Thymus (tissue), 11 donors: ENCODE measurements around the gene CES3. TPM values are rescaled to one million over a fixed set of nuclear protein-coding genes. Genes with fewer than 3 reads are reported as not detected.

ENCODE experiments used
- DNase-seq, 9 donors: peaks; one replicate each; pipeline ENCODE4 v3.0.0-alpha.2; 2013; ENCODE audit warnings: low spot score in 9 of 9, low read depth in 6 of 9, missing footprints in 1 of 9
- H3K27ac ChIP-seq, 2 donors: one replicate each; pipeline ENCODE4 v1.5.1; 2013; ENCODE audit warnings: control low read depth in 1 of 2, low read depth in 1 of 2, low read length in 1 of 2, mild to moderate bottlenecking in 1 of 2, moderate library complexity in 1 of 2
- H3K27me3 ChIP-seq, 2 donors: one replicate each; pipeline ENCODE4 v1.5.1; 2013; ENCODE audit warnings: low read length in 1 of 2; ENCODE audit not compliant: control insufficient read depth in 2 of 2, insufficient read depth in 1 of 2
- H3K36me3 ChIP-seq, 2 donors: one replicate each; pipeline ENCODE4 v1.5.1; 2013; ENCODE audit warnings: low read length in 1 of 2, mild to moderate bottlenecking in 1 of 2, moderate library complexity in 1 of 2; ENCODE audit not compliant: control insufficient read depth in 2 of 2, insufficient read depth in 2 of 2
- H3K4me1 ChIP-seq, 2 donors: one replicate each; pipeline ENCODE4 v1.5.1; 2013; ENCODE audit warnings: low read length in 2 of 2; ENCODE audit not compliant: control insufficient read depth in 2 of 2, insufficient read depth in 2 of 2
- H3K4me3 ChIP-seq, 2 donors: one replicate each; pipeline ENCODE4 v1.5.1; 2013; ENCODE audit warnings: low read length in 2 of 2, control low read depth in 1 of 2, mild to moderate bottlenecking in 1 of 2
- H3K9me3 ChIP-seq, 2 donors: one replicate each; pipeline ENCODE4 v1.5.1; 2013; ENCODE audit warnings: low read length in 1 of 2, mild to moderate bottlenecking in 1 of 2; ENCODE audit not compliant: control insufficient read depth in 2 of 2, insufficient read depth in 1 of 2
- WGBS: extraction: QIAGEN DNeasy Blood & Tissue Kit; methylation state at CpG from one replicate; pipeline ENCODE4 v1.1.7; 2013; 5-methylcytosine and 5-hydroxymethylcytosine counted together
- polyA plus RNA-seq: library from polyadenylated mRNA; stranded (reverse); fragments of 200-250 nt; gene quantifications from one replicate; pipeline ENCODE4 v1.2.3, GENCODE V29; 2013
- total RNA-seq: library from RNA; stranded (reverse); fragments of 120-200 nt; gene quantifications from one replicate; pipeline ENCODE4 v1.2.4, GENCODE V29; 2013
- donor health status: healthy.

CES3 gene
- total and polyA plus RNA-seq, 2 donors = 0.09 to 0.32 TPM

- no peak within 1 kb of the TSS for H3K4me3 ChIP-seq
- H3K27me3 ChIP-seq = peaks cover 14 to 74% of the 10 kb centered on the region in 2 donors
- WGBS = 84% methylated on average over 7 of the region's 7 CpGs
- no peak within 1 kb of the TSS for H3K27ac ChIP-seq
- H3K4me1 ChIP-seq = no peaks in the 10 kb centered on the region
- no peak for DNase-seq
- H3K36me3 ChIP-seq = no peaks in the 10 kb centered on the region
- H3K9me3 ChIP-seq = peaks cover 0 to 1% of the 10 kb centered on the region in 2 donors
Observed at GRCh38 chr16:66918803-66919568, 42.1 kb upstream of the CES3 start, which contains the start of gene CDH16. Gene CDH16, minus strand, starts transcription at chr16:66918885. Its CDS starts 820 bp downstream, at chr16:66918065.

GRCh38 chr16:66919569-66920298 lies 41.3 kb upstream of the CES3 start:
- no peaks in the 10 kb centered on the region for H3K36me3 ChIP-seq
- DNase-seq = no peak
- no peak overlapping the region for H3K27ac ChIP-seq
- H3K9me3 ChIP-seq = peaks cover 0 to 1% of the 10 kb centered on the region in 2 donors
- H3K4me1 ChIP-seq = peaks cover under 1 to 2% of the 10 kb centered on the region in 2 donors
- WGBS = 83% methylated on average over 5 of the region's 5 CpGs
- H3K27me3 ChIP-seq = peaks cover 21 to 78% of the 10 kb centered on the region in 2 donors
- no peak overlapping the region for H3K4me3 ChIP-seq

DNA sequence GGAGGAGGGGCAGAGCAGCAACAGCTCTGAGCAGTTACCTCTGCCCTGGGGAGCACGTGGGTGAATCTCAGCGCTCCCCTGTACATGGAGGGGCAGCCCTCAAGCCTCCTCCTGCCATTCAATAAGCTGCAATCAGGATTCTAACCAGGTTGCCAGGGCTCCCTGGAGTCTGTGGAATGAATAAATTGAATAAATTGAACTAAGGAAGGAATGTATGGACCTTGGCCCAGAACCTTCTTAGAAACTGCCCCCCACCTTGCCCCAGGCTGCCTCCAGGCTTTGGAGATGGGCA lies 40.8 kb upstream of the CES3 start:
- Histone ChIP-seq H3K4me3 (no peak overlapping the region), H3K4me1 (peaks cover 2 to 4% of the 10 kb centered on the region in 2 donors), H3K27ac (no peak overlapping the region), H3K9me3 (peaks cover 0 to 1% of the 10 kb centered on the region in 2 donors), H3K36me3 (no peaks in the 10 kb centered on the region), H3K27me3 (peaks cover 26 to 79% of the 10 kb centered on the region in 2 donors)
- 75% methylated on average over 2 of the region's 2 CpGs for WGBS
- no peak for DNase-seq

DNA sequence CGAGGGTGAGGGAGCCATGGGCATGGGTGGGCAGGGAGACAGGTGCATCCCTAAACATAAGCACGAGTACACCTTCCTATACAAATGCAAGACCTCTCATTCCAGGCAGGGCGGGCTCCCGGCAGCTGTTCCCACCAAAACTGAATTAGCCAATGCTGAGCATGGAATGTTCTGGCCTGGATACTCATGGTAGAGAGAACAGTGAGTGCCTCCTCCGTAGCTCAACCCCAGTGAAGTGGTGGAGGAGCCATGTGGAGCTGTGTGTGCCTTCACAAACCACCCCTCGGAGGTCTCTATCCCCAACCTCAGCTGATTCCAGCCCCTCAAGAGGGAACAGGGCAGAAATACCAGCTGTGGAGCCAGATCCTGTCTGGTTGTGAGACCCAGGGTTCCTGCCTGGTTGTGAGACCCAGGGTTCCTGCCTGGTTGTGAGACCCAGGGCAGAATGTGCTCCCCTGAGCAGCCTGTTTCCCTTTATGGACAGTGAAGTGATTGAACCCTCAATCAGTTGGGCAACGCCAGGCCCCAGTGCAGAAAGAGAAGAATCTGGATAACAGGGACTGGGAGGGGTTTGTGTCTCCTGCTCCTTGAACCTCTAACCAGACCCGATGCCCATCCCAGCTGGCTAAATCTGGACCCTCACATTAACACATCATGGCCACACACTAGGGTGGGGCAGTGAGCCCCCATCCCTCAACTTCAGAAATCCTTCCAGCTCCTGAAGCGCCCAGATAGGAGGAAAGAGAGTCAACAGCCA lies 40.0 kb upstream of the CES3 start:
- H3K36me3 ChIP-seq = no peaks in the 10 kb centered on the region
- peaks cover 0 to 1% of the 10 kb centered on the region in 2 donors for H3K9me3 ChIP-seq
- no peak overlapping the region for H3K27ac ChIP-seq
- DNase-seq = no peak
- H3K27me3 ChIP-seq = peaks cover 35 to 85% of the 10 kb centered on the region in 2 donors
- H3K4me3 ChIP-seq = no peak overlapping the region
- H3K4me1 ChIP-seq = peaks cover 4 to 5% of the 10 kb centered on the region in 2 donors
- 79% methylated on average over 9 of the region's 9 CpGs for WGBS

- peaks cover 0 to 1% of the 10 kb centered on the region in 2 donors for H3K9me3 ChIP-seq
- WGBS = 80% methylated on average over 42 of the region's 42 CpGs
- no peak overlapping the region for H3K27ac ChIP-seq
- H3K27me3 ChIP-seq = peaks cover 42 to 91% of the 10 kb centered on the region in 2 donors
- H3K4me3 ChIP-seq = no peak overlapping the region
- peaks cover 4 to 5% of the 10 kb centered on the region in 2 donors for H3K4me1 ChIP-seq
- H3K36me3 ChIP-seq = no peaks in the 10 kb centered on the region
- no peak for DNase-seq
Observed at GRCh38 chr16:66921729-66922450, 39.2 kb upstream of the CES3 start.

- 92% methylated on average over 18 of the region's 18 CpGs for WGBS
- no peak for DNase-seq
- Histone ChIP-seq H3K4me3 (no peak overlapping the region), H3K9me3 (peaks cover 0 to 1% of the 10 kb centered on the region in 2 donors), H3K27ac (no peak overlapping the region), H3K36me3 (no peaks in the 10 kb centered on the region), H3K4me1 (peaks cover 4 to 5% of the 10 kb centered on the region in 2 donors), H3K27me3 (peaks cover 47 to 94% of the 10 kb centered on the region in 2 donors)
Observed at GRCh38 chr16:66923247-66923731, 37.8 kb upstream of the CES3 start.

DNA sequence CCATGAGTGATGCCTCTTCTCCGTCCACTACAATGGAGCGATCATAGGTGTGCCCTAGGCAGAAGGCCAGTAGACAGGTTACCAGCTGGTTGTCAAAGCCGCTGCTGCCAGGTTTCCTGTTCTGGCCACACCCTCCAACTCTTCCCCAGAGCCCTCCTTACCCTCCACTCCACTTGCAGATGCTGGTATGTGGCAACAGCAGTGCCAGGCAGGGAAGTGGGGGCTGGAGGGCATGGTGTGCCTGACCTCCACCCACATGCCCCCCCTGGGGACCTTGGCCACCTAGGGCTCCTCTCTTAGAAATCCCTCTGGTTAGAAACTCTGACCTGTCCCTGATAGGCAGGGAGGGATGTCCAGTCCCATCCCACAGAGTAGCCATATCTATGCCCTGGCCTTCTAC lies 37.2 kb upstream of the CES3 start:
- Histone ChIP-seq H3K4me3 (no peak overlapping the region), H3K4me1 (peaks cover 4 to 5% of the 10 kb centered on the region in 2 donors), H3K9me3 (peaks cover 0 to 1% of the 10 kb centered on the region in 2 donors), H3K27ac (no peak overlapping the region), H3K27me3 (peaks cover 47 to 89% of the 10 kb centered on the region in 2 donors), H3K36me3 (no peaks in the 10 kb centered on the region)
- no peak for DNase-seq
- WGBS = 66% methylated on average over 3 of the region's 3 CpGs

GRCh38 chr16:66924527-66925321 lies 36.3 kb upstream of the CES3 start:
- peaks cover 4 to 5% of the 10 kb centered on the region in 2 donors for H3K4me1 ChIP-seq
- H3K27ac ChIP-seq = no peak overlapping the region
- no peaks in the 10 kb centered on the region for H3K36me3 ChIP-seq
- WGBS = 10% methylated on average over 72 of the region's 72 CpGs
- H3K27me3 ChIP-seq = peaks cover 47 to 82% of the 10 kb centered on the region in 2 donors
- H3K9me3 ChIP-seq = peaks cover 0 to 1% of the 10 kb centered on the region in 2 donors
- H3K4me3 ChIP-seq = peak overlapping the region in 1 of 2 donors; percentile 10
- no peak for DNase-seq
